ENCODE measurements around the gene NCAPG2. TPM values are rescaled to one million over a fixed set of nuclear protein-coding genes. Genes with fewer than 3 reads are reported as not detected.

NCAPG2 gene
- total RNA-seq, 4 donors from 2014 or later = 6.7 to 8.3 (median 7.7) TPM

DNA sequence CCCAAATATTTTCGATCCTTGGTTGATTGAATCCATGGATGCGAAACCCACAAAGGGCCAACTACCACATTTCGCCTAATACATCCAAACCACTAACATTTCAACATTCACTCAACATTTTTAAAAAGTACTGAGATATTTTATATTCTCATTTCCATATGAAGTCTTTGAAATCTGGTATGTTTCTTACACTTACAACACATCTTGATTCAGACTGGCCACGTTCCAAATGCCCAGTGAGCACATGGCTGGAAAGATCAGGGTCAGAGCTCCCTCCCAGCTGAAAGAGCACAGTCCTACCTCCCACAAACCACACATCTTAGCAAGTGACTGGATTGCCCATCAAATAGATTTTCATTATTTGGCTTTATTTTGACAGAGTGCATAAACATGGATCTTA lies 18.9 kb downstream of the NCAPG2 start:
- Histone ChIP-seq H3K9me3 (no peaks in the 10 kb centered on the region), H3K4me3 (replicated peaks in 1 of 3) (no peak overlapping the region), H3K4me1 (no peaks in the 10 kb centered on the region), H3K27ac (no peak overlapping the region), H3K36me3 (peaks cover 0 to 16% of the 10 kb centered on the region in 2 donors), H3K27me3 (no peaks in the 10 kb centered on the region)
- intact Hi-C loops (cut with DNase I) = no loop called here
- 94 to 96% methylated on average over 4 of the region's 4 CpGs for WGBS, 2 donors
- TF ChIP-seq POLR2A (IDR thresholded peaks at IDR 0.05) = no peak
- TF ChIP-seq, protein P1, sequence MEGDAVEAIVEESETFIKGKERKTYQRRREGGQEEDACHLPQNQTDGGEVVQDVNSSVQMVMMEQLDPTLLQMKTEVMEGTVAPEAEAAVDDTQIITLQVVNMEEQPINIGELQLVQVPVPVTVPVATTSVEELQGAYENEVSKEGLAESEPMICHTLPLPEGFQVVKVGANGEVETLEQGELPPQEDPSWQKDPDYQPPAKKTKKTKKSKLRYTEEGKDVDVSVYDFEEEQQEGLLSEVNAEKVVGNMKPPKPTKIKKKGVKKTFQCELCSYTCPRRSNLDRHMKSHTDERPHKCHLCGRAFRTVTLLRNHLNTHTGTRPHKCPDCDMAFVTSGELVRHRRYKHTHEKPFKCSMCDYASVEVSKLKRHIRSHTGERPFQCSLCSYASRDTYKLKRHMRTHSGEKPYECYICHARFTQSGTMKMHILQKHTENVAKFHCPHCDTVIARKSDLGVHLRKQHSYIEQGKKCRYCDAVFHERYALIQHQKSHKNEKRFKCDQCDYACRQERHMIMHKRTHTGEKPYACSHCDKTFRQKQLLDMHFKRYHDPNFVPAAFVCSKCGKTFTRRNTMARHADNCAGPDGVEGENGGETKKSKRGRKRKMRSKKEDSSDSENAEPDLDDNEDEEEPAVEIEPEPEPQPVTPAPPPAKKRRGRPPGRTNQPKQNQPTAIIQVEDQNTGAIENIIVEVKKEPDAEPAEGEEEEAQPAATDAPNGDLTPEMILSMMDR (IDR thresholded peaks at IDR 0.05) = no peak
- DNase-seq = no peak

DNA sequence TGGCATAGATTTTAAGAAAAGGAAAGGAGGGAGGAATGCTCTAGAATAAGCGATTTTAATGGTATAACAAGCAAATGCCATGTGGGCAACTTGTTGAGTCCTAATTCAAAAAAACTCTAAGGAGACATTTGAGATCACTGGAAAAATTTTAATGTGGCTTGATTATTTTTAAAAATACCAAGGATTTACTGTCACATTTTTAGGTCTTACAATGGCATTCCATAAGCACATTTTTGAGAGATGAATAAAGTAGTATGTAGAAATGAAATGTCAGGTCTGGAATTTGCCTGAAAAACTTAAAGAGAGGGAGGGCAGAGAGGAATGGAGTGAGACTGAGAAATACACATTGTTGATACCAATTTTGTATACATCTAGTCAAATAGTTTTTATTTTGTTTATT lies 20.3 kb downstream of the NCAPG2 start:
- Histone ChIP-seq H3K4me1 (no peaks in the 10 kb centered on the region), H3K27me3 (no peaks in the 10 kb centered on the region), H3K4me3 (replicated peaks in 1 of 3) (no peak overlapping the region), H3K36me3 (peaks cover 0 to 9% of the 10 kb centered on the region in 2 donors), H3K9me3 (no peaks in the 10 kb centered on the region), H3K27ac (no peak overlapping the region)
- 95 to 98% methylated on average over 1 of the region's 1 CpG for WGBS, 2 donors
- DNase-seq = no peak
- intact Hi-C loops (cut with DNase I) = no loop called here
- TF ChIP-seq, protein P1 (IDR thresholded peaks at IDR 0.05) = no peak
- no peak for TF ChIP-seq POLR2A (IDR thresholded peaks at IDR 0.05)

DNA sequence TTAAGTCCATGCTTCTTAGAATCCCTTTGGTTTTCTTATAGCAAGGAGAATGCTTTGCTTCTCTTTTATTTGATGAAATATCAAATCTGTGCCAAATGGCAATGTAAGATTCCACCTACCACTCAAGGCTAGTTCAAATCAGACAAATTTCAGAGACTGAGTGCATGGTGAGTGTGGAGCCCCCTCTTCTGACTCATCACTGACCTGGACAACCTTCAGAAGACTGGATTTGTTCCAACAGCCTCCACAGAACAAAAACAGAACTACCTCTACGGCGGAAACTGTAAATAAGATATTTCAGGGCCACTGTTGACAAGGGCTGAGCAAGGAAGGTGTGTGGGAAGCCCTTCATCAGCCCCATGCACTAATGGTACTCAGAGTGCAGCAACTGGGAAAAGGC lies 21.1 kb downstream of the NCAPG2 start:
- H3K27ac ChIP-seq = no peak overlapping the region
- no peaks in the 10 kb centered on the region for H3K27me3 ChIP-seq
- H3K9me3 ChIP-seq = no peaks in the 10 kb centered on the region
- WGBS, 2 donors = 93 to 96% methylated on average over 2 of the region's 2 CpGs
- no peak overlapping the region for H3K4me3 ChIP-seq (replicated peaks in 1 of 3)
- H3K4me1 ChIP-seq = no peaks in the 10 kb centered on the region
- DNase-seq = no peak
- intact Hi-C loops (cut with DNase I) = no loop called here
- peaks cover 0 to 6% of the 10 kb centered on the region in 2 donors for H3K36me3 ChIP-seq
- TF ChIP-seq POLR2A (IDR thresholded peaks at IDR 0.05) = no peak
- TF ChIP-seq, protein P1 (IDR thresholded peaks at IDR 0.05) = no peak

DNA sequence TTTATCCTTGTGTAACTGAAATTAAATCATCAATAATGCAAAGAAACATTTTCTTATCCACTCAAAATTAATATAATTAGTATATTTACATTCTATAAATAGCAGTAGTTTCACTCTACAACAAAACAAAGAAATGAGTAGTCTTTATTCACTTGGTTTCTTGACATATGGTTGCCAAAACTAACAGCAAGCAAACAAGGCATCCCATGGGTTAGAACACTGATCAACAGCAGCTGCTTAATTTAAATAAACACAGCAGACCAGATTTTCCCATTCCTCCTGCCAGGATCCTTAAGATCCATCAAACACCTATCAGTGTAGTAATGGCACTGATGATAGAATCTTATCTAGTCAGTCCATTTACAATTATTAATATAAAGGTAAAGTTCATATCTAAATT lies 22.1 kb downstream of the NCAPG2 start:
- H3K36me3 ChIP-seq = peaks cover 0 to 6% of the 10 kb centered on the region in 2 donors
- no peaks in the 10 kb centered on the region for H3K4me1 ChIP-seq
- TF ChIP-seq, protein P1 (IDR thresholded peaks at IDR 0.05) = no peak
- no peak for TF ChIP-seq POLR2A (IDR thresholded peaks at IDR 0.05)
- no peak overlapping the region for H3K27ac ChIP-seq
- no peak overlapping the region for H3K4me3 ChIP-seq (replicated peaks in 1 of 3)
- H3K9me3 ChIP-seq = no peaks in the 10 kb centered on the region
- intact Hi-C loops (cut with DNase I) = no loop called here
- DNase-seq = no peak
- no peaks in the 10 kb centered on the region for H3K27me3 ChIP-seq

DNA sequence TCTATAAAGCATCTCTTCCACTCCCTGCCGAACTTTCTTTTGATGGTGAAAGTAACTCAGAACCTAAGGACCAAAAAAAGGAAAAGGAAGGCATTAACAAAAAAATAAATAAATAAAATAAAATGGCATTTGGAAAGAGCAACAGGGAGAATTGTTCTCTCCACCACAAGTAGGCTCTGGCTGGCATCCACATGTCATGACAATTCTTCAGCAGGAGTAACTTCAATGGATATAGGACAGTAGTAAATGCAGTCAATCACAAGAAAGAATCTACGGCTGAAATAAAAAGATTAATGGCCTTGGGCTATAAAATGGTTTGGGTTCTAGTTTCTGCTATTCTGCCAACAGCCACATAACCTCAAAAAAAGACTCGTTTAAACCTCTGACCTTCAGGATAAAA lies 23.9 kb downstream of the NCAPG2 start:
- Histone ChIP-seq H3K27me3 (no peaks in the 10 kb centered on the region), H3K27ac (no peak overlapping the region), H3K9me3 (no peaks in the 10 kb centered on the region), H3K4me1 (no peaks in the 10 kb centered on the region), H3K36me3 (no peaks in the 10 kb centered on the region), H3K4me3 (replicated peaks in 1 of 3) (no peak overlapping the region)
- no peak for DNase-seq
- TF ChIP-seq POLR2A (IDR thresholded peaks at IDR 0.05) = no peak
- TF ChIP-seq, protein P1 (IDR thresholded peaks at IDR 0.05) = no peak
- 63 to 90% methylated on average over 3 of the region's 3 CpGs for WGBS, 2 donors
- intact Hi-C loops (cut with DNase I) = no loop called here
